Suppressor macrophage treated with lipopolysaccharide for 1 hour (primary cell): ENCODE data around the gene ENTPD7.

Experiments
- DNase-seq, 3 donors: peaks; one replicate each; pipeline ENCODE4 v3.0.0-alpha.2; 2020 to 2022

The ENTPD7 gene

DNA sequence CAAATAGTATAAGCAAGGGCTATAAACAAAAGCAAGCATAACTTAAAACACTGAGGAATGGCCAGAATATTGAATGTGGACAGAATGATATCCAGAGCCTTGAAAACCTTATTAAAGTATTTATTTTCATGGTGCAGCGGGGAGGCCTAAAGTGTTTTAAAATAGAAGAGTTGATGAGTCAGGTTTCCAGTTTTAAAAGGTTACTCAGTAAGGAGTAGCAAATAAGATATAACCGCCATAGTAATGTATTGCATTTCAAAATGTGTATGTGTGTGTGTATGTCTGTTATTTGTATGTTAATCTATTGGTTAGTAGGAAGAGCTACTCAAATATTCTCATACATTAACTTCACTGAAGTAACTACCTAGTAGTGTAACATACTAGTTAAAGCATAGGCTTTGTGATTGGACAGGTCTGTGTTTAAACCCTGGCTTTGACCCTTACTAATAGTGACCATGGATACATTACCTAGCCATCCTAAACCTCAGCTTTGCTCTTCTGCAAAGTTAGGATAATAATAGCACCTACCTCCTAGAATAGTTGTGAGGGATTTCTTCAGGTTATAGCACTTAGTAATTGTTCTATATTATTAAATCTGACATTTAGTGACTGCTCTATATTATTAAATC is 89.6 kb downstream of the ENTPD7 start:
- DNase-seq: no peak

DNA sequence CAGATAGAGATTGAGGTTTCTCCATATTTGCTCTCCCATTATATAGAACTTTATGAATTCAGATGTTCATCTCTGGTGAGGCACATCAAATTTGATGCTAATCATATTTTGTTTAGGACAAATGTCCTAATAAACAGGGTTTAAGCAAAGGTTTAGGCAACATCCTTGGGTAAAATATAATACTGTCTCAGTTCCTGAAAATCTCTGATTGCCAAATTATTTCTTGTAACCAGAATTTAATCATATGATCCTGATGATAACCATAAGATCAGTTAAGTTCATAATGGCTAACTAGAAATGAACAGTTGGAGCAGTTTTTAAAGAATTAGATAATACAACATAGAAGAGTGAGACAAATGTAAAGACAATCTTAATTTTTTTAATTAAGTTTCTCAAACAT is 91.3 kb downstream of the ENTPD7 start:
- DNase-seq: no peak

DNA sequence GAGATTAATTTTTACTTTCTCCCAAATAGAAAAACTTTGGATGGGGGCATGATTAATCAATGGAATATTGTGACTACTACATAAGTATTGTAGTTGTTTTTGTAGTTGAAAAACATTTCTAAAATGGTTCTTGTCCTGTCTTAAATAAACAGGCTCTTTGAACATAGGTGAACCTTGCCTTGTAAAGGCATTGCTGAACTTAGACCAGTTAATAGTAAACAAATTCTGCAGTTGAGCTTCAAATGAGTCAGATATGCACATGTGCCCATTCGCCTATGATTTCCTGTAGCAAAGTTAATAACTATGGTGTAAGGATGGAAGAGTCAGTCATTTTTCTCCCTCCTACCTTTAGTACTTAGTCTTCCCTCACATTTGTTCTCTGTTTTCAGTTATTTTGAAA is 95.4 kb downstream of the ENTPD7 start:
- DNase-seq: no peak
